ENCODE measurements around the gene CCDC80.

CCDC80 gene

GRCh38 chr3:112606098-112606497 is 34.8 kb downstream of the CCDC80 start:
- in situ Hi-C loops (cut with MboI; ENCODE audit: low sequenced_read_pairs, unreplicated experiment): no loop called here
- DNase-seq (ENCODE audit: low spot score): no peak
- no peak for TF ChIP-seq CTCF (IDR thresholded peaks at IDR 0.05; ENCODE audit: borderline replicate concordance, control extremely low read depth, extremely low read depth, insufficient read depth, missing control alignments)

- in situ Hi-C loops (cut with MboI; ENCODE audit: low sequenced_read_pairs, unreplicated experiment): no loop called here
- DNase-seq (ENCODE audit: low spot score): no peak
These were observed 35.7 kb downstream of the CCDC80 start for GRCh38 chr3:112605285-112605684.

GRCh38 chr3:112604536-112604935 is 36.4 kb downstream of the CCDC80 start:
- no peak for TF ChIP-seq CTCF (IDR thresholded peaks at IDR 0.05; ENCODE audit: borderline replicate concordance, control extremely low read depth, extremely low read depth, insufficient read depth, missing control alignments)
- DNase-seq (ENCODE audit: low spot score): no peak
- in situ Hi-C loops (cut with MboI; ENCODE audit: low sequenced_read_pairs, unreplicated experiment): no loop called here

More at GRCh38 chr3:112605285-112605684, 35.7 kb downstream of the CCDC80 start:
- no peak for TF ChIP-seq CTCF (IDR thresholded peaks at IDR 0.05; ENCODE audit: borderline replicate concordance, control extremely low read depth, extremely low read depth, insufficient read depth, missing control alignments)

GRCh38 chr3:112602217-112602838 is 38.6 kb downstream of the CCDC80 start:
- DNase-seq (ENCODE audit: low spot score): no peak
- no peak for TF ChIP-seq CTCF (IDR thresholded peaks at IDR 0.05; ENCODE audit: borderline replicate concordance, control extremely low read depth, extremely low read depth, insufficient read depth, missing control alignments)
- in situ Hi-C loops (cut with MboI; ENCODE audit: low sequenced_read_pairs, unreplicated experiment): no loop called here

GRCh38 chr3:112598731-112599130 is 42.2 kb downstream of the CCDC80 start:
- no peak for TF ChIP-seq CTCF (IDR thresholded peaks at IDR 0.05; ENCODE audit: borderline replicate concordance, control extremely low read depth, extremely low read depth, insufficient read depth, missing control alignments)
- in situ Hi-C loops (cut with MboI; ENCODE audit: low sequenced_read_pairs, unreplicated experiment): no loop called here
- DNase-seq (ENCODE audit: low spot score): no peak

- in situ Hi-C loops (cut with MboI; ENCODE audit: low sequenced_read_pairs, unreplicated experiment): no loop called here
- DNase-seq (ENCODE audit: low spot score): no peak
- no peak for TF ChIP-seq CTCF (IDR thresholded peaks at IDR 0.05; ENCODE audit: borderline replicate concordance, control extremely low read depth, extremely low read depth, insufficient read depth, missing control alignments)
These were observed 43.0 kb downstream of the CCDC80 start for GRCh38 chr3:112597945-112598344.
